OCI-LY1 (cell line): ENCODE measurements around the gene MUTYH.
"Not testable (repeated sequence)": the region's sequence is repeated elsewhere in the genome, so short reads cannot be mapped to it uniquely, and the experiment has no call there.

Source experiments
- H2AFZ ChIP-seq: fragments of 200-600 bp; sonication (generic), shearing (Covaris generic); 2 replicates; pipeline ENCODE4 v1.6.0; 2014; ENCODE audit warnings: antibody characterized with exemption, mild to moderate bottlenecking, low read length
- H3F3A ChIP-seq: fragments of 200-600 bp; sonication (generic), shearing (Covaris generic); 2 replicates; pipeline ENCODE4 v1.6.0; 2014; ENCODE audit warnings: mild to moderate bottlenecking, antibody characterized with exemption, low read length, moderate library complexity; ENCODE audit not compliant: insufficient read depth
- H3K27ac ChIP-seq: fragments of 200-600 bp; sonication (generic); 2 replicates; pipeline ENCODE4 v1.5.1; 2014; ENCODE audit warnings: low read length, mixed run types, mild to moderate bottlenecking, low read depth; ENCODE audit not compliant: poor library complexity, severe bottlenecking
- H3K27me3 ChIP-seq: fragments of 200-600 bp; sonication (generic); 2 replicates; pipeline ENCODE4 v1.6.0; 2014; ENCODE audit warnings: antibody characterized with exemption, mild to moderate bottlenecking, low read length, moderate library complexity; ENCODE audit not compliant: insufficient read depth
- H3K36me3 ChIP-seq: fragments of 200-600 bp; sonication (generic); 2 replicates; pipeline ENCODE4 v1.6.1; 2014; ENCODE audit warnings: mild to moderate bottlenecking, antibody characterized with exemption, low read length, moderate library complexity, mixed read lengths; ENCODE audit not compliant: insufficient read depth
- H3K4me1 ChIP-seq: fragments of 200-600 bp; sonication (generic); 2 replicates; pipeline ENCODE4 v1.5.1; 2014; ENCODE audit warnings: mild to moderate bottlenecking, low read length, moderate library complexity; ENCODE audit not compliant: insufficient read depth, severe bottlenecking
- H3K4me2 ChIP-seq: fragments of 200-600 bp; sonication (generic), shearing (Covaris generic); 2 replicates; pipeline ENCODE4 v1.6.1; 2014; ENCODE audit warnings: low read length
- H3K4me3 ChIP-seq: fragments of 200-600 bp; sonication (generic); 2 replicates; pipeline ENCODE4 v1.5.1; 2014; ENCODE audit warnings: low read length, low read depth, mild to moderate bottlenecking, mixed read lengths; ENCODE audit not compliant: poor library complexity, severe bottlenecking
- H3K79me2 ChIP-seq: fragments of 200-600 bp; shearing (Covaris generic); 2 replicates; pipeline ENCODE4 v1.6.1; 2016; ENCODE audit warnings: mixed run types, low read length, mixed read lengths; ENCODE audit not compliant: insufficient read depth
- H3K9ac ChIP-seq: fragments of 200-600 bp; sonication (generic), shearing (Covaris generic); 2 replicates; pipeline ENCODE4 v1.6.1; 2014; ENCODE audit warnings: mild to moderate bottlenecking, low read length, mixed read lengths
- H3K9me2 ChIP-seq: fragments of 200-600 bp; sonication (generic), shearing (Covaris generic); 2 replicates; pipeline ENCODE4 v1.6.1; 2014; ENCODE audit warnings: low read depth, mild to moderate bottlenecking, low read length, mixed read lengths
- H3K9me3 ChIP-seq: fragments of 200-600 bp; shearing (Covaris generic); 2 replicates; pipeline ENCODE4 v1.6.1; 2014; ENCODE audit warnings: low read length, mixed read lengths
- H4K20me1 ChIP-seq: fragments of 200-600 bp; sonication (generic), shearing (Covaris generic); 2 replicates; pipeline ENCODE4 v1.6.0; 2016; ENCODE audit warnings: mild to moderate bottlenecking, low read length; ENCODE audit not compliant: insufficient read depth
- CTCF ChIP-seq: fragments of 200-600 bp; sonication (generic), shearing (Covaris generic); IDR thresholded peaks from 2 replicates; pipeline ENCODE4 v1.5.1; 2017; ENCODE audit warnings: mild to moderate bottlenecking, antibody characterized with exemption, low read length, moderate library complexity, mixed read lengths
- EZH2 ChIP-seq: fragments of 200-600 bp; sonication (generic), shearing (Covaris generic); IDR thresholded peaks from 2 replicates; pipeline ENCODE4 v1.8.0; 2017; ENCODE audit warnings: borderline replicate concordance, mixed run types, mild to moderate bottlenecking, antibody characterized with exemption, low read length, moderate library complexity, mixed read lengths

Gene MUTYH

GRCh38 chr1:45291716-45292115 lies 48.5 kb downstream of the MUTYH start:
- Histone ChIP-seq H3K36me3 (no peaks in the 10 kb centered on the region), H3K4me3 (no peak overlapping the region), H3K4me2 (no peak overlapping the region), H4K20me1 (no peaks in the 10 kb centered on the region), H3K79me2 (no peaks in the 10 kb centered on the region), H3K9ac (no peak overlapping the region), H3F3A (no peaks in the 10 kb centered on the region), H3K27ac (no peak overlapping the region), H3K27me3 (no peaks in the 10 kb centered on the region), H3K9me2 (no peaks in the 10 kb centered on the region), H3K9me3 (no peaks in the 10 kb centered on the region), H2AFZ (no peak overlapping the region), H3K4me1 (no peaks in the 10 kb centered on the region)
- TF ChIP-seq EZH2 (no peak), CTCF (no peak)

GRCh38 chr1:45291002-45291401 lies 49.2 kb downstream of the MUTYH start:
- H3K4me3 ChIP-seq, H3K36me3 ChIP-seq, H3K79me2 ChIP-seq, H3K4me1 ChIP-seq, H3K9me3 ChIP-seq, H3K27ac ChIP-seq, H2AFZ ChIP-seq, H4K20me1 ChIP-seq, H3K9ac ChIP-seq, H3F3A ChIP-seq, H3K27me3 ChIP-seq, H3K9me2 ChIP-seq, H3K4me2 ChIP-seq: not testable (repeated sequence)

- not testable (repeated sequence) for H3K27ac ChIP-seq, H3K4me2 ChIP-seq, H3K79me2 ChIP-seq, H3K27me3 ChIP-seq, H3K4me3 ChIP-seq, H2AFZ ChIP-seq, H3K9ac ChIP-seq, H4K20me1 ChIP-seq, H3F3A ChIP-seq, H3K9me3 ChIP-seq, H3K36me3 ChIP-seq, H3K9me2 ChIP-seq, H3K4me1 ChIP-seq
These were observed 53.7 kb downstream of the MUTYH start for GRCh38 chr1:45286521-45286920.

- H3K4me2 ChIP-seq, H2AFZ ChIP-seq, H3K27ac ChIP-seq, H3K9ac ChIP-seq, H3K79me2 ChIP-seq, H3K4me3 ChIP-seq, H3K9me3 ChIP-seq, H3K36me3 ChIP-seq, H3K9me2 ChIP-seq, H3F3A ChIP-seq, H4K20me1 ChIP-seq, H3K4me1 ChIP-seq, H3K27me3 ChIP-seq: not testable (repeated sequence)
These were observed 55.4 kb downstream of the MUTYH start for GRCh38 chr1:45284858-45285257.

GRCh38 chr1:45282351-45282750 lies 57.9 kb downstream of the MUTYH start:
- H3K27me3 ChIP-seq: no peaks in the 10 kb centered on the region
- H3K36me3 ChIP-seq: no peaks in the 10 kb centered on the region
- no peak overlapping the region for H3K4me2 ChIP-seq
- no peak overlapping the region for H2AFZ ChIP-seq
- no peak for TF ChIP-seq CTCF
- TF ChIP-seq EZH2: no peak
- H3K9me3 ChIP-seq: no peaks in the 10 kb centered on the region
- no peak overlapping the region for H3K4me3 ChIP-seq
- no peak overlapping the region for H3K9ac ChIP-seq
- no peaks in the 10 kb centered on the region for H3K79me2 ChIP-seq
- H3F3A ChIP-seq: no peaks in the 10 kb centered on the region
- no peaks in the 10 kb centered on the region for H3K9me2 ChIP-seq
- H3K27ac ChIP-seq: no peak overlapping the region
- H3K4me1 ChIP-seq: no peaks in the 10 kb centered on the region
- no peaks in the 10 kb centered on the region for H4K20me1 ChIP-seq
